CD14-positive monocyte (primary cell): ENCODE data around the gene VASN. TPM values are rescaled to one million over a fixed set of nuclear protein-coding genes. Genes with fewer than 3 reads are reported as not detected.

ENCODE experiments used
- DNase-seq, 3 donors: peaks; one replicate each; pipeline ENCODE4 v3.0.0-alpha.2; 2011 to 2022
- H2AFZ ChIP-seq: 2 replicates; pipeline ENCODE4 v1.6.0; 2012; ENCODE audit warnings: mild to moderate bottlenecking, low read depth, low read length, inconsistent platforms; ENCODE audit not compliant: insufficient read depth, poor library complexity, severe bottlenecking
- H3K27ac ChIP-seq, 2 donors: 1 replicate in 1 of 2; 2 replicates in 1 of 2; pipeline ENCODE4 v1.5.1; 2012 to 2013; ENCODE audit warnings: low read length in 2 of 2, control low read depth in 1 of 2, inconsistent platforms in 1 of 2, low read depth in 1 of 2, mild to moderate bottlenecking in 1 of 2
- H3K27me3 ChIP-seq, 2 donors: one replicate each; pipeline versions ENCODE4 v1.6.0 to v1.6.1; 2011 to 2013; ENCODE audit warnings: low read length in 2 of 2; ENCODE audit not compliant: control insufficient read depth in 2 of 2, insufficient read depth in 2 of 2
- H3K36me3 ChIP-seq, 2 donors: replicated peaks in 1 of 2; 1 replicate in 1 of 2; 2 replicates in 1 of 2; pipeline versions ENCODE4 v1.5.1 to v1.6.1; 2012 to 2013; ENCODE audit warnings: low read length in 2 of 2, control low read depth in 1 of 2, inconsistent platforms in 1 of 2, mild to moderate bottlenecking in 1 of 2; ENCODE audit not compliant: insufficient read depth in 2 of 2, control insufficient read depth in 1 of 2
- H3K4me1 ChIP-seq, 2 donors: 1 replicate in 1 of 2; 2 replicates in 1 of 2; pipeline versions ENCODE4 v1.5.1 to v1.6.1; 2012 to 2013; ENCODE audit warnings: low read length in 2 of 2, control low read depth in 1 of 2, inconsistent platforms in 1 of 2, mild to moderate bottlenecking in 1 of 2, moderate library complexity in 1 of 2; ENCODE audit not compliant: insufficient read depth in 2 of 2, control insufficient read depth in 1 of 2
- H3K4me2 ChIP-seq: replicated peaks from 2 replicates; pipeline ENCODE3; 2012; ENCODE audit warnings: low read length, moderate library complexity, mild to moderate bottlenecking; ENCODE audit not compliant: poor library complexity, severe bottlenecking; ENCODE audit errors: extremely low read depth
- H3K4me3 ChIP-seq, 3 experiments: fragments of 200-600 bp in 1 of 3; sonication (generic) in 1 of 3; replicated peaks in 1 of 3; 1 replicate in 2 of 3; 2 replicates in 1 of 3; pipeline ENCODE4 v1.5.1; 2011 to 2013; ENCODE audit warnings: low read length in 3 of 3, mild to moderate bottlenecking in 3 of 3, control low read depth in 2 of 3, low read depth in 2 of 3, inconsistent platforms in 1 of 3, moderate library complexity in 1 of 3
- H3K79me2 ChIP-seq: 2 replicates; pipeline ENCODE4 v1.6.0; 2012; ENCODE audit warnings: mild to moderate bottlenecking, control low read depth, inconsistent platforms, low read length, moderate library complexity; ENCODE audit not compliant: insufficient read depth
- H3K9ac ChIP-seq: 2 replicates; pipeline ENCODE4 v1.6.0; 2017; ENCODE audit warnings: low read length, mild to moderate bottlenecking; ENCODE audit not compliant: insufficient read depth, poor library complexity, severe bottlenecking
- H3K9me3 ChIP-seq, 2 donors: replicated peaks in 1 of 2; 1 replicate in 1 of 2; 2 replicates in 1 of 2; pipeline versions ENCODE4 v1.5.1 to v1.6.1; 2012 to 2013; ENCODE audit warnings: low read length in 2 of 2, control low read depth in 1 of 2; ENCODE audit not compliant: control insufficient read depth in 1 of 2, insufficient read depth in 1 of 2
- H4K20me1 ChIP-seq: 2 replicates; pipeline ENCODE4 v1.6.0; 2012; ENCODE audit warnings: mild to moderate bottlenecking, low read length, control low read depth, moderate library complexity; ENCODE audit not compliant: insufficient read depth
- H3K27ac Mint-ChIP-seq, 7 donors: one replicate each; pipeline ENCODE4 v1.8.0; 2020; ENCODE audit warnings: mild to moderate bottlenecking in 7 of 7, mixed read lengths in 7 of 7, moderate library complexity in 6 of 7, inconsistent platforms in 2 of 7
- H3K27me3 Mint-ChIP-seq, 3 donors: one replicate each; pipeline ENCODE4 v1.8.0; 2021 to 2022; ENCODE audit warnings: low read depth in 3 of 3, mild to moderate bottlenecking in 3 of 3, mixed read lengths in 3 of 3, moderate library complexity in 3 of 3, inconsistent platforms in 1 of 3
- H3K36me3 Mint-ChIP-seq, 2 donors: one replicate each; pipeline ENCODE4 v1.8.0; 2020; ENCODE audit warnings: mixed read lengths in 2 of 2, inconsistent platforms in 1 of 2, mild to moderate bottlenecking in 1 of 2
- H3K4me1 Mint-ChIP-seq: one replicate; pipeline ENCODE4 v1.8.0; 2020; ENCODE audit warnings: mild to moderate bottlenecking, mixed read lengths
- H3K4me3 Mint-ChIP-seq, 2 donors: one replicate each; pipeline ENCODE4 v1.8.0; 2020; ENCODE audit warnings: mild to moderate bottlenecking in 2 of 2, mixed read lengths in 2 of 2, moderate library complexity in 1 of 2
- H3K9me3 Mint-ChIP-seq, 7 donors: one replicate each; pipeline ENCODE4 v1.8.0; 2020 to 2022; ENCODE audit warnings: mixed read lengths in 7 of 7, mild to moderate bottlenecking in 6 of 7, moderate library complexity in 6 of 7, inconsistent platforms in 2 of 7
- CTCF ChIP-seq: fragments of 200-600 bp; IDR thresholded peaks from one replicate; pipeline ENCODE4 v1.8.0; 2022; ENCODE audit warnings: antibody characterized with exemption, mild to moderate bottlenecking
- WGBS: methylation state at CpG from one replicate; pipeline ENCODE4 v1.1.5; 2013; ENCODE audit warnings: missing lambda C conversion rate; ENCODE audit not compliant: insufficient coverage; 5-methylcytosine and 5-hydroxymethylcytosine counted together
- intact Hi-C, 2 donors: fragments of 100-400 bp; cut with micrococcal nuclease; formaldehyde crosslinking; loops; one replicate each; pipeline versions ENCODE4 v1.15.0 to v1.15.1; 2023
- polyA plus RNA-seq, 3 donors: library from polyadenylated mRNA; depleted of rRNA in 1 of 3; unstranded in 2 of 3; stranded (reverse) in 1 of 3; fragments of 300-500 nt in 2 of 3; fragments of >200 nt in 1 of 3; fragmentation: Illumina TruSeq in 2 of 3; gene quantifications; 1 replicate in 2 of 3; 2 replicates in 1 of 3; pipeline ENCODE4 v1.2.3, GENCODE V29; 2012 to 2021

VASN gene
- polyA plus RNA-seq, 3 donors = 0.03 TPM; not detected in 2

- TF ChIP-seq CTCF = no peak
- H3K9ac ChIP-seq = no peak overlapping the region
- Mint-ChIP-seq H3K4me3 (no peak overlapping the region), H3K36me3 (peaks cover 55 to 91% of the 10 kb centered on the region in 2 donors), H3K27ac (peak overlapping the region in 1 of 7 donors; percentile 33), H3K9me3 (no peaks in the 10 kb centered on the region), H3K27me3 (peaks cover 0 to 2% (median 1%) of the 10 kb centered on the region in 3 donors), H3K4me1 (no peaks in the 10 kb centered on the region)
- H3K27me3 ChIP-seq = no peaks in the 10 kb centered on the region
- no peak overlapping the region for H3K27ac ChIP-seq
- H3K4me3 ChIP-seq = no peak overlapping the region
- H3K9me3 ChIP-seq = no peaks in the 10 kb centered on the region
- H3K4me2 ChIP-seq = no peak overlapping the region
- H3K79me2 ChIP-seq = peaks cover 6% of the 10 kb centered on the region
- intact Hi-C loops = no loop called here
- 95% methylated on average over 9 of the region's 10 CpGs for WGBS
- no peaks in the 10 kb centered on the region for H3K4me1 ChIP-seq
- H3K36me3 ChIP-seq = peaks cover 77 to 97% of the 10 kb centered on the region in 2 donors
- peaks cover 93% of the 10 kb centered on the region for H4K20me1 ChIP-seq
- no peak for DNase-seq
- H2AFZ ChIP-seq = no peak overlapping the region
These were observed 6.6 kb upstream of the VASN start for GRCh38 chr16:4365014-4365406.

DNA sequence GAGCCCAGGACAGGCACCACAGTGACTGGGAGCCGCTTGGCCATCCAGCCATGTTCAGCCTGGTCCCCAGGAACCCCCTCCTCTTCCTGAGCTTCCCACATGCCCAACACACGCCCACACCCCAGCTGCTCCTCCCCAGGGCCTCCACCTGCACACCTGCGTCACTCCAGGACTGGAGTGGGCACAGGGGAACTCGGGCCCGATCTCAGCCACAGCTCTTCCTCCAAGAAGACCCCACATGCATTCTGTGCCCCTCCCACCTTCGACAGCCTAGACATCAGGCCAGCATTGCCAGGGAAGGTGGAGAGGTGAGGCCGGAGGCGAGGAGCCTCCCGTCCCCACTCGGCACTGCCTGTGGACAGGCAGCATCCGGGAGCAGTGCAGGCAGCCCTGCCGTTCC lies 6.0 kb upstream of the VASN start:
- H3K27me3 ChIP-seq = no peaks in the 10 kb centered on the region
- H3K4me3 Mint-ChIP-seq = no peak overlapping the region
- no peak overlapping the region for H3K9ac ChIP-seq
- no peaks in the 10 kb centered on the region for H3K9me3 ChIP-seq
- no peak for TF ChIP-seq CTCF
- no peak overlapping the region for H2AFZ ChIP-seq
- H3K79me2 ChIP-seq = peaks cover 12% of the 10 kb centered on the region
- peaks cover 72 to 97% of the 10 kb centered on the region in 2 donors for H3K36me3 ChIP-seq
- H3K27ac Mint-ChIP-seq = no peak overlapping the region
- no peaks in the 10 kb centered on the region for H3K4me1 ChIP-seq
- no peak overlapping the region for H3K27ac ChIP-seq
- no peak for DNase-seq
- no peaks in the 10 kb centered on the region for H3K4me1 Mint-ChIP-seq
- H3K36me3 Mint-ChIP-seq = peaks cover 53 to 89% of the 10 kb centered on the region in 2 donors
- no peaks in the 10 kb centered on the region for H3K9me3 Mint-ChIP-seq
- peaks cover 93% of the 10 kb centered on the region for H4K20me1 ChIP-seq
- intact Hi-C loops = no loop called here
- H3K4me3 ChIP-seq = no peak overlapping the region
- WGBS = 100% methylated on average over 6 of the region's 12 CpGs
- H3K27me3 Mint-ChIP-seq = peaks cover 0 to 2% (median 1%) of the 10 kb centered on the region in 3 donors
- H3K4me2 ChIP-seq = no peak overlapping the region
